B cell (primary cell): Measurements from ENCODE around the gene PDE10A.

Source experiments
- CTCF ChIP-seq: fragments of 200-600 bp; IDR thresholded peaks from one replicate; pipeline ENCODE4 v1.8.0; 2022; ENCODE audit warnings: antibody characterized with exemption, mild to moderate bottlenecking
- EZH2 ChIP-seq: IDR thresholded peaks from 2 replicates; pipeline ENCODE4 v1.6.1; 2012; ENCODE audit warnings: borderline replicate concordance, low read depth, mild to moderate bottlenecking, moderate library complexity, low read length; ENCODE audit not compliant: insufficient read depth, poor library complexity, severe bottlenecking

GRCh38 chr6:165404697-165405096 lies 258.3 kb downstream of the PDE10A start:
- no peak for TF ChIP-seq CTCF
- TF ChIP-seq EZH2, result no peak
